HG03432 (cell line): ENCODE measurements around the gene HGFAC.
A peak's percentile ranks its signal among the peaks of the same experiment; 100 is the strongest.

Source experiments
- ATAC-seq: cut with Tn5 transposase; IDR thresholded peaks from one replicate; pipeline ENCODE4 v1.9.1; 2021; ENCODE audit warnings: mild to moderate bottlenecking, moderate library complexity; ENCODE audit not compliant: unreplicated experiment

HGFAC gene

DNA sequence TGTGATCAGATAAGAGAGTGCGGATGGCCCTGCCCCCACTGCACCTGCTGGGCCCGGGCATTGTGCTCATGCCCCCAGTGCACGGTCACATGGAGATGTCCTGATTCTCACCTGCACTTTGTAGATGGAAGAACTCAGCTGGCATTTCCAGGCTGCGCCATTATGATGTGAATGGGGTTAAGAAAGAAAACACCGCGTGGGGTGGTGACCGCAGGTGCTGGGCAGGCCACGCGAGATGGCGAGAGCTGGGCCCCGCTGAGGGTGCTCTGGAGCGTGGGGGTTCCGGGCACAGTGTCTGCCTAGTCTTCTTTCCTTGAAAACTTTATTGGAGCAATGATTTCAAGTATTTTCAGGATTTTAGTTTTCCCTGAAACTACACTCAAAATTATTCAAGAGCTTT lies 17.8 kb upstream of the HGFAC start:
- no peak for ATAC-seq

DNA sequence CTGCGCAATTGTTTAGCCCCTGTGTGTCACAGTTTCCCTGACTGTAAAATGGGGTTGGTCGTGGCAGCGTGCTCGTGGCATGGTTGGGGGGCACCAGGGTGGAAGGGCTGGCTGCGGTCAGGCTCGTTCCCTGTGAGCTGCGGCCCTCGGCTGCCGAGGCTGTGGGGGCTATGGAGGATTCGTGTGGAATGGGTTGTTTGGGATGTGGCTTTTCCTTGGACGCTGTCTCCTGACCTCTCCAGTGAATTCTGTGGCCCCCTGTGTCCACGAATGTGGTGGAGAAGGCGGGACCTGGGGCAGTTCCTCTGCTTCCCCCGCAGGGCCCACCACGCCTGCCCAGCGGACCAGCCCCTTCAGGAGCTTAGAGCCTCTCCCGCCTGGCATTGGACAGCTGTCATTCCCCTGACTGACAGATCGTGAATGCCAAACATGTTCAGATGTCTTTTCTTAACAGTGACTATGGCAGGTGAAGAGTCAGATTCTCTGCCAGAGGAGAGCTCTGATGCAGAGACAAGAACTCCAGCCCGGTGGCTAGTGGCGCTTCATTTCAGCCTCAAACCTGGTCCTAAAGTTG lies 17.2 kb upstream of the HGFAC start:
- ATAC-seq, result no peak

DNA sequence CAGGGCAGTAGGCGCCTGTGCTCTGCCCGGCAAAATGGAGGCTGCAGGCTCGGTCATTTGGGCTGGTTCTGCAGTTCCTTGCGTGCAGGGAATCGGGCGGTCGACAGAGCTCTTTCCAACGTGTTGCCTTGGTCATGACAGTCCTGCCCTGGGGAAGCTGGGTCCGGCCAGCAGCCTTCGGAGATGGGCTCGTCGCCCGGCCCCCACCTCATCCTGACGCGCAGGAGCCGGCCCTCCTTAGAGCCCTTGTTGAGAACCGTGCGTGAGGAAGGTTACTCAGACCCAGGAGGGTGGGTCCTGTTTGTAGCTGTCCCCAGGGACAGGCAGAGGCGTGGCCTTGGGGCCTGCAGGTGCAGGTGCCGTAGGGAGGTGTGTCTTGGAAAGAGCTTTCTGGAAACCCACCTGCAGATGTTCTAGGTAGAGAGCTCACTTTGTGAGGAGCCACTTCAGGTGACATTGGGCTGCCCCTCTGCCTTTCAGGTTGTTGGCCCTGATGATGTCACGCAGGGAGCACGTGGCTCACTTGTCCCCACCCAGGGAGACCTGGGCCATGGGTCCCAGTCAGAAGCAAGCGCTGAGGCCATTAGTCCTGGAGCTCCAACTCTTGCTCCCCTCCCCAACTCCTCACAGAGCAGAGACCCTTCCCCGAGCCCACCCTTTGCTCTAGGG lies 15.2 kb upstream of the HGFAC start:
- ATAC-seq, result no peak

DNA sequence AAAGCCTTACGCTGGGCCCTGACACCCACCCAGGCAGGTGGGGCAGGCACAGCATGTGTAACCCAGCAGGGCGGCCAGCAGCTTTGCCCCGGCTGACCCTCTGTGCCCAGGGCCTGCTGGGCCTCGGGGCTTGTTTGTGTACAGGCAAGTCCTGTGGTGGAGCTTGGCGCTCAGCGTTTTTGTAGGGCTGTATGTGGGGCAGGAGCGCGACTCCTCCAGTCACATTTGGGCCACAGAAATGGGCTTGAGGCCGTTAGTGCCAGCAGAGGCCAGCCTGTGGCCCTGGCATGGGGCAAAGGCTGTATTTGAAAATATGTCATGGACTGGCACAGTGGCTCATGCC lies 14.7 kb upstream of the HGFAC start:
- ATAC-seq, result no peak

DNA sequence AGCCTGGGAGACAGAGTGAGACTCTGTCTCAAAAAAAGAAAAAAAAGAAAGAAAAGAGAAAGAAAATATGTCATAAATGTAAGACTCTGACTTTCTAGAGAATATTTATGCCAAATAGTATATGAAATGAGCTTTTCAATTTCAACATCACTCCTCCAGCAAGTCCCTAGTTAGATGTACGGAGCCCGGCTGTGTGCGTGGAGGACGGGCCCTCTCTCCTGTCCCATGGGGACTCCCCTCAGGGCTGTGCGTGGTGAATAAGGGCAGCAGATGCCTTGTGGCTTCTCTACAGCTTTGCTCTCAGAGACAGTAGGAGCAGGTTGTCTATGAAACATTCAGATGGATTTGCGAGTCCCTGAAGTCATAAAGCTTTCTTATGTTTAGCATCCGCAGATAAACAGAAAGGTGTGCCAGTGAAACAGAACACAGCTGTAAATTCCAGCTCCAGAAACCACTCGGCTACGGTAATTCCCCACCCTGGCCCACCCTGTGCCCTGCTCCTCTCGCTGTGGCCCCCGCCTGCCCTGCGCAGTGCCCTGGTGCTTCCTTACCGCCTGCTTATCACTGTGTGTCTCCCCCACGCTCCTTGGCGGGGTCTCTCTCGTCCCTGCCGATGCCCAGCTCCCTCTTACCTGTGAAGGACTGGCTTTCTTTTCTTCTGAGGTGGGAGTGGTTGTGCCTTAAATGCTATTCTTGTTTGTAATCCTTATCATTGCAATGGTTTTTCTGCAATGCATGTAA lies 13.9 kb upstream of the HGFAC start:
- ATAC-seq, result no peak

DNA sequence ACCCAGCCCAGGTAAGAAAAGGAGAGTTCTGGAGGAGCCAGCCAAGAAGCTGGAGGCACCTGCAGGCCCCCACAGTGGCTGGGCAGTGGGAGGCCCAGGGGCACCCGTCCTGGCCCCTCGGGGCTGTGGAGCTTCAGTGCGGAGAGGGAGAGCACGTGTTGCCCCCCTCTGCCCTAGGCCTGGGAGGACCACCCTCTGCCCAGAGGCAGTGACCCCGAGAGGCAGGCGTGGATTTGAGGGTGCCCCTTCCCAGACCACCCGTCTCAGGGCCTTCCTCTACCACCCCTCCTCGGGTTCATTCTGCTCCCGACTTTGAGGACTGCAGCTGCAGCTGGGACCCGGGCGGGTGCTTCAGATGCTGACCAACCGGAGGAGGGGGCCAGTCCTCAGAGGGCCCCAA lies 12.1 kb upstream of the HGFAC start:
- ATAC-seq, result no peak

DNA sequence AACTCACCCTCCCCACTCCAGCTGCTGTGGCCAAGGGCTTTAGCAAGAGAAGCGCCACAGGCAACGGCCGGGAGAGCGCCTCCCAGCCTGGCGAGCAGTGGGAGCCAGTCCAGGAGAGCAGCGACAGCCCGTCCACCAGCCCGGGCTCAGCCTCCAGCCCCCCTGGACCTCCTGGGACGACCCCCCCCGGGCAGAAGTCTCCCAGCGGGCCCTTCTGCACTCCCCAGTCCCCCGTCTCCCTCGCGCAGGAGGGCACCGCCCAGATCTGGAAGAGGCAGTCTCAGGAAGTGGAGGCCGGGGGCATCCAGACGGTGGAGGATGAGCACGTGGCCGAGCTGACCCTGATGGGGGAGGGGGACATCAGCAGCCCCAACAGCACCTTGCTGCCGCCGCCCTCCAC lies 11.2 kb upstream of the HGFAC start:
- no peak for ATAC-seq

DNA sequence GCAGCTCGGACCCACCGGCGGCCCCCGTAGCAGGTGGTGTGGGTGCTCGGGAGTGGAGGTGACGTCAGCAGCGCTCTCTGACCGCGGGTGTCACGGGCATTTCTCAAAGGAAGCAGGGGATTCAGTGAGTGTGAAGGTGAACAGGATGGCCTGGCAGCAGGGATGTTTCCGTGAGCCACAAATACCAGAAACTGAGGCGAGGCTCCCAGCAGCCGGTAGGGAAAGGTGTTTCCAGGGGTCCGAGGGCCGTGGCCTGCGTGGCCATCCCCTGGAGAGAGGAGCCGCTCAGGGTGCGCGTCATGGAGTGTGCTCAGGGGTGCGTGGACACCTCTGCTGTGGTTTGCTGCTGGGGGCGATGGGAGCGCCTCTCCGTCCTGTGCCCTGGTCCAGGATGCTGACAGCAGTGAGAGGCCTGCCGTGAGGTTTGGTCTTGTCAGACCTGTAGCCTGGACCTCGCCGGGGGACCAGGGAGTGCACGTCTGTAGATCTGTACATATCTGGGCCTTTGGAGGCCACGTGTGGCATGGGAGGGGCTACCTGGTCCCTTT lies 10.2 kb upstream of the HGFAC start:
- ATAC-seq, result no peak

DNA sequence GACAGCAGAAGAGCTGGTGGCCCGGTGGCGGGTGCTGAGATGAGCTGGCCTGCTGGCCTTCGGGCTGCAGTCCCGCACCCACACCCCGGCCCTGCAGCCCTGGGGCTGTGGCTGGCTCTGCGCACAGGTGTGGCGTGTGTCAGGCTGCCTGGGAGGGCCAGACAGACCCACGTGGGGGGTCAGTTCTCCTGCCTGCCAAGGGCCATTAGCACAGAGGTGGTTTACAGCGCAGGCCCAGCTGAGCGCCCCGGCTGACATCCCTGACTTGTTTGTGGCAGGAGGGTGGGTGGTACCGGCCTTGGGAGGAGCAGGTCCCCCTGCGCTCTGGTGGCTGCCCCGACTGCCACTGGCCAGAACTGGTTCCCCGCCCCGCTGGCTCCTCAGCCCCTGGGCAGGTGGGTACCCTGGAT lies 9.4 kb upstream of the HGFAC start:
- no peak for ATAC-seq

DNA sequence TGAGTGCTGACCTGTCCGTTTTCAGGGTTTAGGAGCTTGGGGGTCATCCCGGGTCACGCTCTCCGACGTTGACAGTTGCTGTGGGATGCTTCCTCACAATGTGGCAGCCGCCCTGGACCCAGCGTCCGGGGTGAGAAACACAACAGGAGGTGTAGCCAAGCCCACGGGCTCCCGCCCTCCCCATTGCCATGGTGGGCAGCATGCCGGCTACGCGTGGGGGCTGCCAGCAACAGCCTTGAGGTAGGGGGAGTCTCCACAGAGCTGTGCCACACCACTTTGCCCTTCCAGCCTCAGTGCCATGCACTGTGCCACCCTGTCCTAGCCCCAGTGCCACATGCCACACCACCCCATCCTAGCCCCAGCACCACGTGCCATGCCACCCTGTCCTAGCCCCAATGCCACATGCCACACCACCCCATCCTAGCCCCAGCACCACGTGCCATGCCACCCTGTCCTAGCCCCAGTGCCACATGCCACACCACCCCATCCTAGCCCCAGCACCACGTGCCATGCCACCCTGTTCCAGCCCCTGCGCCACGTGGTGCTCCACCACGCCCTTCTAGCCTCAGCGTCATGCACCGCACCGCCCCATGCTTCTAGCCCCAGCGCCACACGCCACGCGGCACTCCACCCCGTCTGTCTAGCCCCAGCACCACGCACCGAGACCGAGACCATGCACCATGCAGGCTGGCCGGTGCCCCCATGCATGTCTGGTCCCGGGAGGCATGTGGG lies 8.5 kb upstream of the HGFAC start:
- no peak for ATAC-seq

DNA sequence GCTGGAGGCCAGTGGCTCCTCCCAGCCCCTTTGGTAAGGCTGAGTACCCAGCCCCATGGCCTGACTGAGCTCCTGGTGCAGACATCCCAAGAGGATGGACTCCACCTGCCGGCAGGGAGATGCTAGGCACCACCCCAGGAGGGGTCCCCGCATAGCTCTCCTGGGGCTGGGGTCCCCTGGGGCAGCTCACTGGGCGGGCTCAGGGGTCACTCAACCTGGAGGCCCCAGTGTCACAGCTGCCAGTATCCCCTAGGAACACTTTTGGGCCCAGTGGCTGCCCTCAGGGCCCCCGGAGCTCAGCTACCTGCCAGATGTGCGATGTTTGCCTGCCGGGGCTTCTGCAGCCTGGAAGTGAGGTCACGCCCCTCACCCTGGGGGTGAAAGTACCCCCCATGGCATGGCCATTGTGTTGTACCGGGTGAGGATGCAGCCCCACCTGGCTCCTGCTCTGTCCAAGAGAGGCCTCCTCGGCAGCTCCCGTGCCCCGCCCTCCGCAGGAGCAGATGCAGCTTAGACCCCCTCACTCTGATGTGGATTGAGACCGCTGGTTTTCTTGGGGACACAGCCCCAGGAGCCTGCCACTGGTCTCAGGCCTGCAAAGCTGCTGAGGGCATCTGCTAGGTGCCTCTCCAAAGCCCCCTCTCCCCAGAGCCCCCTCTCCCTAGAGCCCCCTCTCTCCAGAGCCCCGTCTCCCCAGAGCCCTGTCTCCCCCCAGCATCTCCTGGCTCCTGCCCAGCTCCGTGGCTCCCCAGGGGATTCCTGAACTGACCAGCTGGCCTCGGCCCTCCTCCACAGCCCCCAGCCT lies 6.7 kb upstream of the HGFAC start:
- no peak for ATAC-seq

DNA sequence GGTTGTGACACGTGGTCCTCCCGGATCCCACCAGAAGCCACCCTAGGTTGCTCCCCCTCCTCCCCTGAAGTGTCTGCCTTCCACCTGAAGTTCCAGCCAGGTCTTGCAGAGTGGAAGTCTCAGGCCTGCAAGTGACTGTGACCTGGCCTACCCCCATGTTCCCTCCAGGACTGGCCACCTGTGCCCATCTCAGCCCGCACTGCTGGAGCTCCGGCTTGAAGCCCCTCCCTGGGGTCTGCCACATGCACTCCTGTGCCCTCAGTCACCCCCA lies 6.1 kb upstream of the HGFAC start:
- no peak for ATAC-seq

DNA sequence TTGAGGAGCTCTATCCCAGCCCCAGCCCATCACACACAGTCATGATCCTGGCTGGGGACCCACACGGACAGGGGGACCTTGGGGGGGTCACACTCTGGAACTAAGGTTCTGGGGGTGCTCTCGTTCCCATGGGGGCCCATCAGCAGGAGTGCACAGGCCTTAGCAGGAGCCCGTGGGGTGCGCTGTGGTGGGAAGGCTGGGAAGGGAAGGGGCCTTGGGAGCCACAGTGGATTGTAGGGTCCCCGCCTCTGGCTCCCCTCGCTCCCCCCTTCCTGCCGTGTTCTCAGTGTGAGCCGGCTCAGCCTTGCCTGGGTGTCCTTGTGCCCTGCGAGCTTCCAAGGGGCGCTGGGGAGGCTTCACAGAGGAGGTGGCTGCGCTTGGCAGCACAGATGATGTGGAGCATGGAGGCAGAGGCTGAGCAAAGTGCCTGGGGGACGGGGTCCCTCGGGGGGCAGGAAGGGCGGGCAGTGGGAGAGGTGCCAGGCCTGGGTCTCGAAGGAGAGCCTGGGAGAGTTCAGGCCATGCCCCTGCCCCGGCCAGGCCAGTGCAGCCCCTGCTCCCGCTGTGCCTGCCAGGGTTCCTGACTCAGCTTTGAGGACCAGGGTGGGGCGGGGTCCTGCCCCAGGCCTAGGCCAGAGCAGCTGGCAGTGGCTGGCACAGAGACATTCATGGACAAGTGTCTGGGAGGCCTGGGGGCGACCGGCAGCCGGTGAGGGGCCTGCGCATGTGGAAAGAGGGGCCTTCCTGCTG lies 5.5 kb upstream of the HGFAC start:
- no peak for ATAC-seq

DNA sequence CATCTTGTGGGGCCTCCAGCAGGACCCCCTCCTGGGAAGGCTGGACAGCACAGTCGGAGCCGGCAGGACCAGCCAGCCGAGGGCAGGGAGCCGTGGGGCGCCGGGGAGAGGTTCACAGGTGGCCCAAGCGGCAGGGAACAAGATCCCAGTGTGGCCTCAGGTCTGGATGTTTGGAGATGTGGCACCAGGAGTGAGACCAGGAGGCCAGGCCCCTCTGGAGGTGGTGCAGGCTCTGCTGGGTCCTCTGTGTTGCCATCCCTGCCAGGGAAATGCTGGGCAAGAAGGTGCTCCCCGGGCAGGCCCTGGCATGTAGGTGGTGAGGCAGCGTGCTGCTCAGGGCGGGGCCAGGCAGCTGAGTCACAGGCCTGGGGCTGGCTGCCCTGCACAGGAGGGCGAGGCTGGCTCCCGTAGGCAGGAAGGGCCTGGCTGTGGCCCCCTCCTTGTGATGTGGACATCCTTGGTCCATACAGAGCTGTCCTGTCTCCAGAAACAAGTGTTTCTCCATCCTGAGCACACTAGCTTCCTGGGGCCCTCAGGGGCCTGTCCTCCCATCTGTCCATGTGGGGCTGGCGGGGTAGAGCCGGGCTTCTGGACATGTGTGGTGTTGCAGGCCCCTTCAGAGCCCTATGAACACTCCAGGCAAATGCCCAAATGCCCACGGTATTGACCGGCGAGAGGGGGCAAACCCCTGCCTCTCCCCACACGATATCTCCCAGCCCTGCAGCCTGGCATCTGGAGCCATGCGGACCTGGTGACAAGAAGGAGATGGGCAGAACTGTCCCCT lies 4.8 kb upstream of the HGFAC start:
- ATAC-seq, result peak; percentile 59

DNA sequence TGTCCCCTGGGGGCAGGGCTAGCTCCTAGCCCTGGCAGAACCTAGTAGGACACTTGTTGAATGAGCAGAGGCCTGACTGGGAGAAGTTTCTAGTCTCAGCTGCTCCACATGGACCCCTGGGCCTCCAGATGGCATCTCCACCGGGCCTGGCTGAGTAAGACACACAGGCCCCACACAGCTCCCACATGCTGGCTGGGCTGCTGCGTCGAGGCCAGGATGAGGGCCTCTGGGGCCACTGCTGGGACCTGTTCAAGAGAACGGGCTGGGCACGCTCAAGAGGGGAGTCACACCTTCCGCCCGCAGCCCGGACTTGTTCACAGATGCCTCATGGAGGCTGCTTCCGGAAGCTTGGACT lies 4.2 kb upstream of the HGFAC start:
- no peak for ATAC-seq

DNA sequence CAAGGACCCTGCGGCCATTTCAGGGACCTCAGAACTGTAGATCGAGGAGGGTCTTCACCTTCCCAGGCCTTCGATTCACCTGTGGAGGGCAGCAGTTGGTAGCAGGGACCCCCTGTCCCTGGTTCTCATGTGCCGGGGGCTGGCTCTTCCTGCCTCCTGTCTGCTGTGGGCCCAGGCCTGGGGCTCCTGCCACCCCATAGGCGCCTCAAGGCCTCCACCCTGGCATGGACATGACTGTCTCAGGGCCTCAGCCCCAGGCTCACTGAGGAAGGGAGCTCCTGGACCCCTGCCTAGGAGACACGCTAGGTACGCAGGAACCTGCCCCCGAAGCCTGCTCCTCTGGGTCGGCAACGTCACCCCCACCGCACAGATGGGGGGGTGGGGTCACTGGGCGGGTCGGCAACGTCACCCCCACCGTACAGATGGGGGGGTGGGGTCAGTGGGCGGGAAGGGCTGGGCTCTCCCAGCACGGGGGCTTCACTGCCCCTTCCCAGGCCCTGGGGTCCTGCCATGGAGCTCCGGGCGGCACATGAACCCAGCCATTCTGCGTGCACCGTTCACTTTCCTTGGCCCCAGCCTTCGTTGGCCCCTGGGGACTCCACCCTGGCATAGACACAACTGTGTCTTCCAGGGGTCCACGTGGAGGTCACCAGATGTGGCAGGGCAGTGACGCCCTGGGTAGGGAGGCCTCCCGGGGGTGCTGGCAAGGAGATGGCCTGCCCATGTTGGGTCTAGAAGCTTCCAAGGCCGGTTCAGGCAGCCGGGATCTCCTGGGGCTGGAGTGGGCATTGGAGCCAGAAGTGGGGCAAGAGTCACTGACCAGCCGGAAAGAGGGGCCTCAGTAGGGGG lies 3.5 kb upstream of the HGFAC start:
- ATAC-seq, result no peak

DNA sequence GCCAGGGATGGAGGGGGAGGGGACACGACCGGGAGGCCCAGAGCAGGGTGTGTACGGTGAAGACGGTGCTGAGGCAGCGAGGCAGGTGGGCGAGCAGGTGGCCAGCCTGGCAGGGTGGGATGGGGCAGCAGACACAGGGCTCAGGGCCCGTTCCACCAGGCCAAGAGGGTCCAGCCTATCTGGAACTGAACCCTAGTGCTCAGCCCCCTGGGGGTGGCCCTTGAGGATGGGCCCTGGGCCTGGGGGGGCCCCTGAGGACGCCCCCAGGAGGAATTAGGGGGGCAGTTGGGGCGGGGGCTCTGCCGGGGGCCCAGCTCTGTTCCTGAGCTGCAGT lies 3.0 kb upstream of the HGFAC start:
- ATAC-seq, result no peak

DNA sequence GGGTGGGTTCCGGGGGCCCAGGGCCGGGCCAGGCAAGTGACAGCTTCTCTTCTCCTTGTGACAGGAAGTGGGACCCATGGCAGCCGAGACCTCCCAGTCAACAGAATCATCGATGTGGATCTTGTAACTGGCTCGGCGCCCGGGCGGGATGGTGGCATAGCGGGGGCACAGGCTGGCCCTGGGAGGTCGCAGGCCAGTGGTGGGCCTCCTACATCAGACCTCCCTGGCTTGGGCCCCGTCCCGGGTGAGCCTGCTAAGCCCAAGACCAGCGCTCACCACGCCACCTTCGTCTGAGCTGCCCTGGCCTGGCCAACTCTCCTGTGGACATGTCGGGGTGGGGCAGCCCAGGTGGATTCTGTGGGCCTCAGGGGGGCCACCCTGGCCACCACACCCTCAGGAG lies 2.4 kb upstream of the HGFAC start:
- no peak for ATAC-seq

DNA sequence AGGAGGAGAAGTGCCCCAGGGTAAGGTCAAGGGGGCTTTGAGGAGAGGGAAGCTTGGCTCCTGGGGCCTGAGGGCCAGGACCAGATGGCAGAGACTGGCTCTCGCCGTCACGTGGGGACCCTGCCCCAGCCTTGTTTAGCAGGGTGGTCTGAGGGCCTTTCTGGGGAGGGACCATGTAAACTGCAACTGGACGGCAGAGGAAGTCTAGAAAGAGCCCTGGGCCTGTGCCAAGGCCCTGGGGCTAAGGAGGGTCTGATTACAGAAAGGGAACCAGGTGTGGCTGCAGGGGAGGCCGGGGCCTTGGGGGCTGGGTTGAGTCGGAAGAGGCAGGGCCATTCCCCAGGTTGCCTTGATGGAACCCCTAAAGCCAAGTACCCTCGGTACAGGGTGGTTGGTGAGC lies 1.8 kb upstream of the HGFAC start:
- ATAC-seq, result no peak
